HUDEP-2 (cell line): Measurements from ENCODE around the gene GPX4.
A peak's percentile ranks its signal among the peaks of the same experiment; 100 is the strongest.
"Not testable (repeated sequence)": the region's sequence is repeated elsewhere in the genome, so short reads cannot be mapped to it uniquely, and the experiment has no call there.

Experiments used
- DNase-seq, 76 experiments: peaks; one replicate each; lab custom pipeline; 2025; ENCODE audit not compliant: unreplicated experiment in 76 of 76; lab: John Stamatoyannopoulos, UW

GPX4 gene

DNA sequence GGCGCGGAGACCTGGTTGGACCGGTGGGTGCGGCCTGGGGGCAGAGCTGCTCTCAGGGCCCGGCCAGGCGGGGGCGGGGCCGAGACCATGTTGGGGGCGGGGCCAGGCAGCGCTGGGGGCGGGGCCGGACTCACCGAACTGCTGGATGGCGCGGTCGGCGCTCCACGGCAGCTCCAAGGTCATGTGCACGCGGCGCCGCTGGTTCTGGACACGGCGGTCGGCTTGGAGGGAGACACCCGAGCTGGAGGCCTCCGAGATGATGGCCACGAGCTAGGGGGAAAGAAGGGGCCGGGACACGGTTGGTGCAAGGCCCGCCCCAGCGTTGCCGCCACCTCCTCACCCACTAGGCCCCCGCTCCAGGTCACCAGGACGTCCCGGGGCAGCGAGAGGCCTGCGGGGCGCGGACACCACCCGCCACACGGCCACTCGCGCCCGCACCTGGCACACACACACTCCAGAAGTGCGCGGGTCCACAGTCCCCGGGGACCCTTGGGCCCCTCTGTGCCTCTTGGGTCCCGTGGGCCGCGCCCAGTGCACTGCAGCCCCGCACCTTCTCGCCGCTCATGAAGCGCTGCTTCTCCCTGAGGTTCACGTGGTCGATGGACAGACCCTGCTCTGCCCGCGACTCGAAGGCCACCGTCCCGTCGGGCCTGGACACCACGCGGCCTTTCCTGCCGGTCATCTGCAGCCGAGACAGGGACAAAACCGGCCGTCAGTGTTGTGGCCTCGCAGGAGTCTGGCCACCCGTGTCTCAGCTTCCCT is 8.7 kb downstream of the GPX4 start:
- DNase-seq: peak in 1 of 76 experiments; percentile 18

DNA sequence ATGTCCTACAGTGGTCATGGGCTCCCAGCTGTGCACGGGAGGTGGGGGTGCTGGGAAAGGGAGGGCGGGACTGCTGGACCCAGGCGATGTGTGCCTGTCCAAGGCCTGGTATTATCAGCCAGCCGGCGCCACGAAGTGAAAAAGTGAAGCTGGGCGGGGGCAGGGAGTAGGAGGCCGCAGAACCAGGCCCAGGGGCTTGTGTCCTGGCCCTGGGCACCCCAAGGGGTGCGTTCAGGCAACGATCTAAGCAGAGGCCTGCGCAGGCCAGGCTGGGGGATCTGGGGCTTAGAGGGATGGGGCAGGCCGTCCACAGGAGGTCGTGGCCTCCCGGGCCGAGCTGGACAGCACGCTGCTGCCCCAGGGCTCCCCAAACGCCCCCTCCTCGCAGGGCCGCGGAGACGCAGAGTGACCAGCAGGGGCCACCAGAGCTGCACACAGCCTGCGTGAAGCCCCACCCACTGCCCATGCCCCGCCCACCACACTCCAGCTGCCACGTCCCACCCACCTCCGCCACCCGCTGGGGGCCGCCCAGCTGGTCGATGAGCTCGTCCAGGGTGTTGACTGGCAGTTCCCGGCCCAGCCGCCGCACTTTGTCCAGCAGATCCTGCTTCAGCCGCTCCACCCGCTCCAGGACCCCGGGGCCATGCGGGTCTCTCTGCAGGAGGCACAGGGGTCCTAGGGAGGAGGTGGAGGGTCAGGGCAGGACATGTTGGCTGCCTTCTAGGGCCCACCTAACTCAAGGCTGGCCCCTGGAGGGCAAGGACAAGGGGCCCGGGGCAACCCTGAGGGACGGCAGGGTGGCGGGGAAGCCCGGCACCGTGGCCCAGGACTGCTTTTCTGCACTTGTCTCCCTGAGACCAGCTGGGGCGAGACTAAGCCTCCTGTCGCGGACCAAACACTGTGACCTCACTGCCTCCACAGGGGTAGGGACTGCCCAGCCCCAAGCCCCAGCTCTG is 9.5 kb downstream of the GPX4 start:
- DNase-seq: peak in 74 of 76 experiments; percentile 38 to 99 (median 94)

DNA sequence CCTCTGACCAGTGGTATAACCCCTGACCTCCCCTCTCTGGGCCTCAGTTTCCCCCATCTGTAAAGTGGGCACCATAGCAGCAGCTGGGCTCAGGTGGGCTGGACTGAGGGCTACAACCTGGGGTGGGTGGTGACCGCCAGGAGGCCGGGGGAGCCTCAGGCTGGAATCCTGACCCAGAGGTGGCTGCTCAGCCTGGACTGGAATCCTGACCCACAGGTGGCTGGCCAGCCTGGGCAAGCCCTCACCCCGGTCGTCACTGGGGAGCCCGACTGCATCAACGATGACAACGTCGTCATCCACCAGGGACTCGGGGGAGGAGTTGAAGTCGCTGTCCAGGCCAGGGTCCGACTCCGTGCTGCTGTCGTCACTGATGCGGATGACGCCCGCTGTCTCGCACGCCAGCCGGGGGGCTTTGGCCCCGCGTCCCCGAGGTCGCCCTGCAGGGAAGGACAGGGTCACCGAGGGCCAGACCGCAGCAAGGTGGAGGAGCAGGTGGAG is 10.2 kb downstream of the GPX4 start:
- DNase-seq: no peak

DNA sequence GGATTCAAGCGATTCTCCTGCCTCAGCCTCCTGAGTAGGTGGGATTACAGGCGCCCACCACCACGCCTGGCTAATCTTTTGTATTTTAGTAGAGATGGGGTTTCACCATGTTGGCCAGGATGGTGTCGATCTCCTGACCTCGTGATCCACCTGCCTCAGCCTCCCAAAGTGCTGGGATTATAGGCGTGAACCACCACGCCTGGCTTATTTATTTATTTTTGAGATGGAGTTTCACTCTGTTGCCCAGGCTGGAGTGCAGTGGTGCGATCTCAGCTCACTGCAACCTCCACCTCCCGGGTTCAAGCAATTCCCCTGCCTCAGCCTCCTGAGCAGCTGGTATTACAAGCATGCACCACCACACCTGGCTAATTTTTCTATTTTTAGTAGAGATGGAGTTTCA is 10.9 kb downstream of the GPX4 start:
- DNase-seq: not testable (repeated sequence)

DNA sequence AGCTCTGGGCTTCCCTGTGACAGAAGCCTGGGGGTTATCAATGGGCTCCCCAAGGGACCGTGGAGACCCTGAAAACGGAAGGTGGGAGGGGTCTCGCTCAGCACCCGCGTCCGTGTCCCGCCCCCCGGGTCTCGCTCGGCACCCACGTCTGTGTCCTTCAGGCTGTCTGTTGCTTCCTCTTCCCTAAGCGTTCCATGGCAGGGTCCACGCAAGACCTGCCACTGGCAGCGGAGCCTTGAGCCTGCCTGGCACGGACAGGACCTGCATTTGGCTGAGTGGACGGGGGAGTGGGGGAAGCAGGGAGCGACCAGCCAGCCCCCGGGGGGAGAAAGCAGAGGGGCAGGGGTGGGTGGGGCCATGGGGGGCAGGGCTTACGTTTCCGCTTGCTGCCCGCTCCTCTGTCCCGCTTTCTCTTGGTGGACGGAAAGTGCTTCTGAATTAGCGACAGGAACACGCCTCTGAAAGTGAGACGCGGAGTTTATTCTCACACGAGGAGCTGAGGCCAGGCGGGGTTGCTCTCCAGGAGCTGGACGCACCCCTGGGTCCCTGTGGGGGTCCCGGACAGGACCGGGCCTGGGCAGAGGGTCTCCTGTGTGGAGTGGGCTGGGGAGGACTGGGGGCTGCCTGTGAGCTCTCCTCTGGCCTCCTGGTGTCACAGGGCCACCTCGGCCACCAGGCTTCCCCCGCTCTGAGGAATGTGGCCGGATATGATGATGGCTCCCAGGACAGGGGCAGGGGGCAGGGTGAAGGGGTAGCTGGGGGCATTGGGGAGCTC is 12.0 kb downstream of the GPX4 start:
- no peak for DNase-seq

DNA sequence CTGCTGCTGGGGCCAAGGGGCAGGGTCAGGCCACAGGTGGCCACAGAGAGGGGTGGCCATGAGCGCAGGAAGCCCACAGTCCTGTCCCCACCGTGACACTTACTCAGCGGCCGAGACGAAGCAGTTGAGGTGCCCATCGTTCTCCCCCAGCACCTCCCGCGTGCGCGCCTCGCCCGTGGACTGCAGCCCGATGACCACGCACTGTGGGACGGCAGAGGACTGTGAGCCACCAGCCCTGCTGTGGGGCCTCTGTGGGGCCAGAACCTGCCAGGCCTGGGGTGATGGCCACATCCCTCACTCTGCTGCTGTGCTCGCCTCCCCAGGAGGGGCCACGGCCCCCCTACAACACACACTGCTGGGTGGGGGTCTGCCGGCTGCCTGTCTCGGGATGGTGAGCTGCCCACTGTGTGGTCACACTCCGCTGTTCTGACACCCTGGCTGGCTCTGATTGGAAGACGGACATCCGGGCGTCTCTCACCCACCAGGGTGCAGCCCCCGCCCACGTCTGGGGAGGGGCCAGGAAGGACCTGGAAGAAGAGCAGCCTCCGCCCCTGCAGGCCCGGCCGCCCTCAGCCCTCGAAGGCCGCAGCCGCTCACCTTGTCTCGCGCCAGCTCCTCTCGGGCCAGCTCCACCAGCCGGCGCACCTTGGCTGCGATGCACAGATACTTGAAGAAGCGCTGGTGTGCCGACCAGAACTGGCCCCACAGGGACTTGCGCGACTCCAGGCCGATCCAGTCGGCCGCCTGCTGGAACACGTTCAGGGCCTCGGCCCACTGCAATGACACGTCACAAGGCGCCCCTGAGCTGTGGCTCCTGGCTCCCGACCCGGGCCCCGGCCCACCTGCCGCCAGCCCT is 13.2 kb downstream of the GPX4 start:
- no peak for DNase-seq

DNA sequence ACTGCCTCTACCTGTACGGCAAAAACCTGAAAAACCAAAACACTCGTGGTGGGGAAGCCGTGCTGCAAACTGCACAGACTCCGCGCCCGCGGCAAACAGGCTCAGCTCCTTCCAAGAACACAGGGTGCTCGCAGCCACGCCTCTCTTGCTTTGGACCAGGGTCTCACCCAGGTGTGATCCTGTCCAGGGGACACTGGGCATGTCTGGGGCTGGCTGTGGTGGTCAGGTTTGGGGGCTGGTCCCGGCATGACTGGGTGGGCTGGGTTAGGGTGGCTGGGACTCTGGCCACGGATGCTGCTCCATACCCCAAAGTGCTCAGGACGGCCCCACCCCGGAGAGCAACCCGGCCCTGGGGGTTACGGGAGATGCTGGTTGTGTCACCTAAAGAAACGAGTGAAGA is 13.9 kb downstream of the GPX4 start:
- no peak for DNase-seq

DNA sequence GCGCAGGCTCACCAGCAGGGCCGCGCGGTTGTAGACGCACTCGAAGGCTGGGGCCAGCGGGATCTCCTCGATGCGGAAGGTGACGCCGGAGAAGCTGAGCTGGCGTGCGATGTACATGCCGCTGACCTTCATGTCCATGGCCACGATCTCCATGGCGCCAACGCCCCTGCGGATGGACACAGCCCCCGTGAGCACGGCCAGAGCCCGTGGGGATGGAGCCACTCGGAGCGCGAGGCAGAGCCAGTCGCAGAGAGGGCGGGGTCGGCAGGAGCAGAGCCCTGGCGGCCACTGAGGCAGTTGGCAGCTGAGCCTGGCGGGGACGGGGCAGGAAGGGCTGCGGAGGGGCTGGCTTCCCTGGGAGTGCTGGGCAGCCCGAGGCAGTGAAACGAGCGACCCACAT is 15.2 kb downstream of the GPX4 start:
- no peak for DNase-seq

DNA sequence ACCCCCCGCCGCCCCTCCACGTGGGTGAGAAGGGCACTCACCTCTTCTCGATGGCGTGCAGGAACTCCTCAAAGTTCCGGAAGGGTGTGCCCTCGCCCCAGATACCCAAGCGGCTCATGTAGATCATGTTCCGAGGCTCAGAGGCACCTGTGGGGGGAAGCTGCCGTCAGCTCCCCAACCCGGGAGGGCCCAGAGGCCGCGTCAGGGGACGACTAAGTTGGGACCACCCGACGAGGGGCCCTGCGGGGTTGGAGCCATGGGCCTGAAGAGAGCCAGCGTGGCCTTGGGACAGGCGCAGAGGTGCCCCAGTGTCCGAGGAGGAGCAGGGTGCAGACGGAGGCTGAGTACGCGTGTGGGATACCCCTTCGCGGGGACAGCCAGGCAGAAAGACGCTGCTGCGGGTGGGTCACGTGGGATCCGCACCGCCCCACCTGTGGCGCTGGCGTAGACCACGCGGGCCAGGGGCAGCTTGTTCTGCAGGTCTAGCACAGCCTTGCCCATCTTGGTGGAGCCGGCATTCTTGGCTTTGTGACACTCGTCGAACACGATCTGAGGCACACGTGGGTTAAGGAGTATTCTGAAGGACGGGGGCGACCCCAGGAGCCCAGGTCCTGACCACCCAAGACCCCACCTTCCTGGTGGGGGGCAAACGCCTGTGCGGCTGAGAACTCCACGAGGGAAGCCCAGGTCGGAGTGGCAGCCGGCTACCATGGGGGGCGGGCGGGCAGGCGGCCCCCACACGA is 15.9 kb downstream of the GPX4 start:
- no peak for DNase-seq

DNA sequence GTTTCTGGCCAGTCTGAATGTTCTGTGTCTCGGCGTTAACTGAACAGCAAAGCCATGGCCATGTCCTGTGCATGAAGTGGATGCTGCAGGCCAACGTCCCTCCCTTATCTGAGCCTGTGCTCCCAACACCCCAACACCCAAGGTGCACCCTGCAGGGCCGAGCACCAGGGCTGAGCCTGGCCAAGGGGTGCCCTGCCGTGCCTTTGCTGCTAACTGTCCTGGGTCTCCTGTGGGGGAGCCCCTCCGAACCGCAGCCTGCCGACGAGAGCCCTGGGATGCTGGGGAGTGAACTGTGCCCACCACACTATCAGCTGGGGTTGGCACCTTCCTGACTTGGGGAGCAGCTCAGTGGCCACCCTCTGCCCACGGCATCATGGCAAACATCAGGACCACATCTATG is 17.6 kb downstream of the GPX4 start:
- DNase-seq: no peak

DNA sequence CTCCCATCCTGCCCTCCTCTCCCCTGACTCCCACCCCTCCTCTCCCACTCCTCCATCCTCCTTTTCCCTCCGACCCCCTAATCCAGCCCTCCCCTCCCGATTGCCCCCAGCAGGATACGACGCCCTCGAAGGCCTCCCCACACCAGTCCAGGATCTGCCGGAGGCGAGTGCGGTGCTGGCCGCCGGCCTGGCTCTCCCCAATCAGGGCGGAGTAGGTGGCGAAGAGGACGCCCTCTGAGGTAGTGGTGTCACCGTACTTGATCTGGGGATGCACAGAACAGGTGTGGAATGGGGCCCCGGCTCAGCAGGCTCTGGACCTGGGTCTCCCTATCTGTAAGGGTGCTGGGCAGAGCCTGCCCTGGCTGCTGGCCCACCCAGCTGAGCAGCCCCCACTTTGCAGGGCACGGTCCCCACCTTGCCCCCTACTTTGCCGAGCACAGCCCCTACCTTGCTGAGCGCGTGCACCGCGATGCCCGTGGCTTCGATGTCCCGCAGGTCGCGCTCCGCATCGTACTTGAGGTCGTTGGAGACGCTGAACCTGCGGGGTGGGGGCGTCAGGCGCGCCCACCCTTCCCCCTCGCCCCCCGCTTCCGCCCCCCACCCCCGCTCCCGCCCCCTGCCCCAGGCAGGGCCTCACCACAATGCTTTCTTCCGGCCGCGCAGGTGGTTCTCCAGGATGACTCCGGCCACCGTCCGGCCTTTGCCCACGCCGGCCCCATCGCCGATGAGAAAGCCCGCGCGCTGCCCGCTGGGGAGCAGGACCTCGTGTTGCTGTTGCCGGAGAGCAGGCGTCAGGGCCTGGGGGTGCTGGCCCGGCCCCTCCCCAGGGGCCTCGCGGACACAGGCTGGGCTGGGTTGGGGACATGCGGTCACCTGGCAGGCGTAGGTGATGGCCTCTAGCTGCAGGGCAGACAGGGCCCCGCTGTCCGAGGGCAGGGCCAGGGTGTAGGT is 18.5 kb downstream of the GPX4 start:
- DNase-seq: no peak

DNA sequence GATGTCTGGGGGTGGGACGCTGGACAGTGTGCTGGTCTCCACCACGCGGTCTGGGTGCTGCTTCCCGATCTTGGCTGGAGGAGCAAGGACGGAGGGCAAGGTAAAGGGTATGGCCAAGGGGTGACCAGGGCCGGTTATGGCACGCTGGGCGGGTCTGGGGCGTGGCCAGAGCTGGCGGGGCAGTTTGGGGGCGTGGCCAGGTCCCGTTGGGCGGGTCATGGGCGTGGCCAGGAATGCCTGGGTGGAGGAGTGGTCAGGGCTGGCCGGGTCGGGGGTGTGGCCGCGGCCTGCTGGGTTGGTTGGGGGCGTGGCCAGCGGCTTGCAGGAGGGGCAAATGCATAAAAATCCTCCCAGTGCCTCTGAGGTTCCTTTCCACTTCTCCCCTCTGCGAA is 19.2 kb downstream of the GPX4 start:
- peak in 71 of 76 experiments; percentile 26 to 97 (median 86) for DNase-seq

DNA sequence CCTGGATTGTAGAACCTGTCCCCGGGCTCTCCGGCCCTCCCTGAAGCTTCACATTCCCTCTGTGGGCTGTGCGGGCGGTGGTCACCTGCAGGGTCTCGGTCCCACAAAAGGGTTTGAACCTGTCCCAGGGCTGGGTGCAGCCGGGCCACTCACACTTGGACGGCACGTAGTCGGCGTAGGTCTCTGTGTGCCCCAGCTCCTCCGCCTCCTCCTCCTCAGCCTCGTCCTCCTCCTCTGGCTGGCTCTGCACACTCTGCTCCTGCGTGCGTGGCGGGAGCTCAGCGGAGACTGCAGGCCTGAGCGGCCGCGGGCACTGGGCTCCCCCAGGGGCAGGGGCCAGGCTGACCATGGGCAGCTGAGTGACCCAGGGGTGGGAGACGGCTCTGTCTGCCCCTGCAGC is 19.6 kb downstream of the GPX4 start:
- DNase-seq: no peak

DNA sequence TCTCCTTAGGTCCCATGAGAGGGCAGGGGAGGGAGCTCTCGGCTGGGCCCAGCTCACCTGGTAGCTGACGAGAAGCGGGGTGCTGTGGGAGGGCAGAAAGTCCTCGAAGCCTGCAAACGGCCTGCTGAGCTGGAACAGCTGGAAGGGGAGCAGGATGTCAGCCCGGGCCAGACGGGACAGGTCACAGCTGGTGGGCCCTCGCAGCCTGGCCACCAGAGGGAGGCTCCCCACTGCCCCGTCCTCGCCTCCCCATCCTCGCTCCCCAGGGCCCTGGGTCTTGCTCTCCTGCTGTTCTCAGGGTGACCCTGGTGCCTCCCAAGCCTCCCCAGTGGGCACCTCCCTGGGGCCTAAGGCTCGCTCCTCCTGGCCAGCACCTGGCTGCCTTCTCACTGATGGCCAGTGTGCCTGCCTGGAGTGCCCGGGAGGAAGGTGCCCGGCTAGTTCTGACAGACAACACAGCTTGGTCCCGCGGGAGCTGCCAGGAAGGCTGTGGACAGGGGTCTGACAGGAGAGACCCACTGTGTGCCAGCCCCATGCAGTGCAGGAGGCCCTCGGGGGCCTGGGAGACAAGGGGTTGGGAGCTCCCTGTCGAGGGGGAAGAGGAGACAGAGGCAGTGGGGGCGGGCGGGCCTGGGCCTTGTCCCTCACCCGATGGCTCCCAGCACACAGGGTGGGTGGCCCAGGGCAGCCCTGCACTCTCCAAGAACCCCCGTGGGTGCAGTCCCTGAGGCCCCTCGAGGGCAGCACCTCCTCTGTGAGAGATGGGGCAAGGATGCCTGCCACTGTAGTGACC is 20.3 kb downstream of the GPX4 start:
- no peak for DNase-seq

DNA sequence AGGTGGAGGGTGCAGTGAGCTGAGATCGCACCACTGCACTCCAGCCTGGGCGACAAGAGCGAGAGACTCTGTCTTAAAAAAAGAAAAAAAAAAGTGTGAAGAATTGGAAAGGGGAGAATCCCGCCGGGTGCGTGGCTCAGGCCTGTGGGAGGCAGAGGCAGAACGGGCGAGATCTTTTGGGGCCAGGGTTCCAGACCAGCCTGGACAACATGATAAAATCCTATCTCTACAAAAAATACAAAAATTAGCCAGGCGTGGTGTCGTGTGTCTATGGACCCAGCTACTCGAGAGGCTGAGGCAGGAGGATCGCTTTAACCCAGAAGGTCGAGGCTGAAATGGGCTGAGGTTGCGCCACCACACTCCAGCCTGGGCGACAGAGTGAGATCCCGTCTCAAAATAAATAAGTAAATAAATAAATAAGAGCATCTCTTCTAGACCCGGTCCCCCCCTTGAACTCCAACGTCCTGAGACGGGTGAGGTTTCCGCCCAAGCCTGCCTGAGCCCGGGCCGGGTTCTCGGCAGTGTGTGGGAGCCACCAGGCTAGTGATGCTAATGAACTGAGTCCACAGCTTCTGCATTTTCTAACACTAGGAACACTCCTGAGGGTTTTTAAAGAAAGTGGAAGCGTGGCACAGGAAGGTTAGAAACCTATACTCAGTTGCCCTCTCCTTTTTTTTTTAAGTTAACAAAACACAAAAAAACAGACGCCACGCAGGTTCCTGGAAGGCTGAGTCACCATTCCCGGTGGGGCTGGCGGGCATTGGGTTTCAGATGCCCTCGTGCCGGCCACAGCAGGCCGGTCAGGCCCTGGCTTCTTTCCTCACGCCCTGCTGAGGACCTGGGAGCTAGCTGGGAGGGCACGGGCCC is 22.0 kb downstream of the GPX4 start:
- no peak for DNase-seq

DNA sequence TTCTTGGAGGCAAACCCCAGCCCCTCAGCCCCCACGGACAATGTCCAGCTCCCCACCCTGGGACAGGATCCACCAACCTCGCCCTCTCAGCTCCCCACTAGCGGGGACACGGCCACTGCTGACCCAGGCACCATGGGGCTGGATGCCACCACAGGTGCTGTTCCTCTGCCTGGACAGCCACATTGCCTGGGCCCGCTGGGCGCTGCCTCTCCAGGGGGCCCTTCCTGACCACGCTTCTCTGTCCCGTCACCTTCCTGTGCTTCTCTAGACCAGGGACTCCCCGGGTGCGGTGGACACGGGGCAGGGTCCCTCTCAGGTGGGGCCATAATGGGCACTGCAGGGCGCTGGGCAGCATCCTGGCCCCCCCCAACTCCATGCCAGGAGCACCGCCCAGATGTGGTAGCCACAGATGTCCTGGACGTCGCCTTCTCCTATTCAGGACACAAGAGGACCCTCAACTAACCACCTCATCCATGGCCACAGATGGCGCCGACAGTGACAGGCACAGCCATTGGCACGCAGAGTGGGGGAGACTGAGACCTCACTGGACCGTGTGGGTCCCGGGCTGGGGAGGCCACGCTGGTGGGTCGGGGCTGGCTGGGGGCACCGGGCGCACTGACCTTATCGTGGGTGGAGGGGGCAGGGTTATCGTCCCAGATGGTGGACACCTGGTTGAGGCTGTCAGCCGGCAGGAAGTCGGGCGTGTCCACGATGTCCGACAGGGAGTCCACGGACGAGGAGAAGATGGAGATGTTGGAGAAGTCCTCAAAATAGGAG is 23.4 kb downstream of the GPX4 start:
- DNase-seq: no peak
